ENCODE measurements around the gene KLB. TPM values are rescaled to one million over a fixed set of nuclear protein-coding genes. Genes with fewer than 3 reads are reported as not detected.

Gene KLB
- total RNA-seq, 2 experiments from 2014 or later, result not detected

- H3K9me3 Mint-ChIP-seq, result no peaks in the 10 kb centered on the region
- H3K27me3 Mint-ChIP-seq, result peaks cover 4% of the 10 kb centered on the region
- POLR2A ChIA-PET, result no interaction called here
- no peaks in the 10 kb centered on the region for H3K4me1 Mint-ChIP-seq
- H3K27ac Mint-ChIP-seq, result no peak overlapping the region
- CTCF ChIA-PET, result interaction anchor here (0.6 to 1.7 kb wide), 3 partner anchors 9 to 1248 kb away, joined by 3 to 5 read pairs (median 3); no protein-coding TSS in a partner anchor
- H3K4me3 Mint-ChIP-seq, result no peak overlapping the region
- H3K36me3 Mint-ChIP-seq (ENCODE audit: low read depth), result no peaks in the 10 kb centered on the region
- no peak for DNase-seq
Measured at GRCh38 chr4:39433878-39434492, 27.3 kb downstream of the KLB start.

GRCh38 chr4:39435659-39436563 lies 29.2 kb downstream of the KLB start:
- ChIA-PET POLR2A (no interaction called here), CTCF (no interaction called here)
- H3K36me3 Mint-ChIP-seq (ENCODE audit: low read depth), result no peaks in the 10 kb centered on the region
- no peaks in the 10 kb centered on the region for H3K4me1 Mint-ChIP-seq
- H3K4me3 Mint-ChIP-seq, result no peak overlapping the region
- no peak for DNase-seq
- peaks cover 4% of the 10 kb centered on the region for H3K27me3 Mint-ChIP-seq
- no peaks in the 10 kb centered on the region for H3K9me3 Mint-ChIP-seq
- no peak overlapping the region for H3K27ac Mint-ChIP-seq

GRCh38 chr4:39441593-39441992 lies 34.9 kb downstream of the KLB start:
- Mint-ChIP-seq H3K9me3 (no peaks in the 10 kb centered on the region), H3K4me1 (no peaks in the 10 kb centered on the region), H3K4me3 (no peak overlapping the region), H3K36me3 (ENCODE audit: low read depth) (no peaks in the 10 kb centered on the region), H3K27me3 (peaks cover 4% of the 10 kb centered on the region), H3K27ac (no peak overlapping the region)
- no peak for DNase-seq
- ChIA-PET CTCF (no interaction called here), POLR2A (no interaction called here)

GRCh38 chr4:39442998-39443397 lies 36.3 kb downstream of the KLB start:
- Mint-ChIP-seq H3K36me3 (ENCODE audit: low read depth) (no peaks in the 10 kb centered on the region), H3K4me1 (peaks cover 11% of the 10 kb centered on the region), H3K27ac (no peak overlapping the region), H3K27me3 (peaks cover 3% of the 10 kb centered on the region), H3K9me3 (no peaks in the 10 kb centered on the region), H3K4me3 (no peak overlapping the region)
- ChIA-PET POLR2A (no interaction called here), CTCF (no interaction called here)
- no peak for DNase-seq

- CTCF ChIA-PET, result interaction anchor here (0.5 kb wide), 1 partner anchor 176 kb away, joined by 3 read pairs; no protein-coding TSS in a partner anchor
- Mint-ChIP-seq H3K36me3 (ENCODE audit: low read depth) (peaks cover 20% of the 10 kb centered on the region), H3K4me3 (no peak overlapping the region), H3K27ac (no peak overlapping the region), H3K27me3 (no peaks in the 10 kb centered on the region), H3K9me3 (no peaks in the 10 kb centered on the region), H3K4me1 (peaks cover 19% of the 10 kb centered on the region)
- POLR2A ChIA-PET, result no interaction called here
- DNase-seq, result no peak
Measured at GRCh38 chr4:39446483-39446841, 39.7 kb downstream of the KLB start.

- H3K36me3 Mint-ChIP-seq (ENCODE audit: low read depth), result peaks cover 23% of the 10 kb centered on the region
- POLR2A ChIA-PET, result no interaction called here
- H3K4me3 Mint-ChIP-seq, result peak overlapping the region; percentile 22
- H3K27ac Mint-ChIP-seq, result no peak overlapping the region
- no peaks in the 10 kb centered on the region for H3K27me3 Mint-ChIP-seq
- peak; percentile 42 for DNase-seq
- CTCF ChIA-PET, result interaction anchor here (0.5 to 0.8 kb wide), 2 partner anchors 9 to 177 kb away, joined by 3 to 4 read pairs; no protein-coding TSS in a partner anchor
- H3K9me3 Mint-ChIP-seq, result no peaks in the 10 kb centered on the region
- peaks cover 19% of the 10 kb centered on the region for H3K4me1 Mint-ChIP-seq
Measured at GRCh38 chr4:39446842-39447573, 40.3 kb downstream of the KLB start.

- no peak for DNase-seq
- CTCF ChIA-PET, result interaction anchor here (0.6 to 0.8 kb wide), 3 partner anchors 10 to 545 kb away, joined by 3 read pairs; no protein-coding TSS in a partner anchor
- no peaks in the 10 kb centered on the region for H3K9me3 Mint-ChIP-seq
- POLR2A ChIA-PET, result no interaction called here
- H3K4me1 Mint-ChIP-seq, result peaks cover 32% of the 10 kb centered on the region
- H3K27ac Mint-ChIP-seq, result no peak overlapping the region
- H3K36me3 Mint-ChIP-seq (ENCODE audit: low read depth), result peaks cover 50% of the 10 kb centered on the region
- H3K27me3 Mint-ChIP-seq, result no peaks in the 10 kb centered on the region
- no peak overlapping the region for H3K4me3 Mint-ChIP-seq
Measured at GRCh38 chr4:39450618-39451017, 43.9 kb downstream of the KLB start.

GRCh38 chr4:39451423-39452023 lies 44.8 kb downstream of the KLB start:
- Mint-ChIP-seq H3K4me1 (peaks cover 37% of the 10 kb centered on the region), H3K9me3 (no peaks in the 10 kb centered on the region), H3K4me3 (no peak overlapping the region), H3K27me3 (no peaks in the 10 kb centered on the region), H3K36me3 (ENCODE audit: low read depth) (peaks cover 56% of the 10 kb centered on the region), H3K27ac (peak overlapping the region; percentile 60)
- ChIA-PET POLR2A (interaction anchor here (0.5 kb wide), 1 partner anchor 406 kb away, joined by 5 read pairs; no protein-coding TSS in a partner anchor), CTCF (interaction anchor here (0.6 to 0.9 kb wide), 4 partner anchors 18 to 692 kb away, joined by 3 to 4 read pairs (median 3); no protein-coding TSS in a partner anchor)
- DNase-seq, result no peak

GRCh38 chr4:39452153-39452859 lies 45.6 kb downstream of the KLB start:
- ChIA-PET POLR2A (interaction anchor here (0.5 kb wide), 1 partner anchor 407 kb away, joined by 5 read pairs; no protein-coding TSS in a partner anchor), CTCF (interaction anchor here (0.7 to 0.9 kb wide), 2 partner anchors 17 to 691 kb away, joined by 3 to 4 read pairs; no protein-coding TSS in a partner anchor)
- Mint-ChIP-seq H3K36me3 (ENCODE audit: low read depth) (peaks cover 64% of the 10 kb centered on the region), H3K27ac (no peak overlapping the region), H3K27me3 (no peaks in the 10 kb centered on the region), H3K4me1 (peaks cover 41% of the 10 kb centered on the region), H3K4me3 (no peak overlapping the region), H3K9me3 (no peaks in the 10 kb centered on the region)
- DNase-seq, result no peak

GRCh38 chr4:39452860-39453587 lies 46.3 kb downstream of the KLB start:
- no peaks in the 10 kb centered on the region for H3K9me3 Mint-ChIP-seq
- ChIA-PET CTCF (interaction anchor here (0.7 to 1.1 kb wide), 2 partner anchors 11 to 188 kb away, joined by 3 to 6 read pairs; no protein-coding TSS in a partner anchor), POLR2A (no interaction called here)
- H3K27ac Mint-ChIP-seq, result no peak overlapping the region
- H3K36me3 Mint-ChIP-seq (ENCODE audit: low read depth), result peaks cover 71% of the 10 kb centered on the region
- no peak overlapping the region for H3K4me3 Mint-ChIP-seq
- H3K27me3 Mint-ChIP-seq, result no peaks in the 10 kb centered on the region
- peaks cover 41% of the 10 kb centered on the region for H3K4me1 Mint-ChIP-seq
- DNase-seq, result no peak

- H3K9me3 Mint-ChIP-seq, result no peaks in the 10 kb centered on the region
- no peak for DNase-seq
- H3K4me1 Mint-ChIP-seq, result peaks cover 39% of the 10 kb centered on the region
- POLR2A ChIA-PET, result interaction anchor here (0.6 kb wide), 1 partner anchor 1768 kb away, joined by 4 read pairs; no protein-coding TSS in a partner anchor
- no peak overlapping the region for H3K4me3 Mint-ChIP-seq
- CTCF ChIA-PET, result interaction anchor here (0.6 to 1.3 kb wide), 4 partner anchors 10 to 187 kb away, joined by 3 to 6 read pairs (median 3); no protein-coding TSS in a partner anchor
- H3K27ac Mint-ChIP-seq, result no peak overlapping the region
- H3K36me3 Mint-ChIP-seq (ENCODE audit: low read depth), result peaks cover 72% of the 10 kb centered on the region
- H3K27me3 Mint-ChIP-seq, result no peaks in the 10 kb centered on the region
Measured at GRCh38 chr4:39453738-39454137, 47.0 kb downstream of the KLB start.
